HepG2 (cell line): ENCODE data around the gene PDCD2L. TPM values are rescaled to one million over a fixed set of nuclear protein-coding genes. Genes with fewer than 3 reads are reported as not detected.

Experiments
- DNMT1 ChIP-seq: sonication (generic); formaldehyde crosslinking; IDR thresholded peaks from 2 replicates; pipeline ENCODE4 v1.5.1; 2020; ENCODE audit warnings: mild to moderate bottlenecking, missing genetic modification reagents
- LRRFIP1 ChIP-seq: sonication (generic); formaldehyde crosslinking; conservative IDR thresholded peaks from 2 replicates; pipeline ENCODE4 v1.4.0; 2020; ENCODE audit warnings: missing genetic modification reagents
- PTBP1 ChIP-seq: fragments of 200-400 bp; formaldehyde crosslinking; IDR thresholded peaks from 2 replicates; pipeline ENCODE4 v1.6.1; 2018; ENCODE audit warnings: low read length, low read depth; ENCODE audit not compliant: poor library complexity, severe bottlenecking
- RAD21 ChIP-seq: fragments of 450-650 bp; formaldehyde crosslinking; IDR thresholded peaks from 2 replicates; pipeline ENCODE4 v1.5.0; 2020; ENCODE audit warnings: mild to moderate bottlenecking
- TRIM22 ChIP-seq: fragments of 450-650 bp; IDR thresholded peaks from 2 replicates; pipeline ENCODE4 v1.6.1; 2017
- ZBTB7B ChIP-seq: sonication (generic); formaldehyde crosslinking; IDR thresholded peaks from 2 replicates; pipeline ENCODE4 v1.4.0; 2020; ENCODE audit warnings: missing genetic modification reagents
- ZFYVE20 ChIP-seq: sonication (generic); formaldehyde crosslinking; IDR thresholded peaks from 2 replicates; pipeline ENCODE4 v1.8.0; 2023; ENCODE audit warnings: low read depth, mild to moderate bottlenecking, moderate library complexity, missing genetic modification reagents, borderline replicate concordance
- ZNF503 ChIP-seq: sonication (generic); formaldehyde crosslinking; IDR thresholded peaks from 2 replicates; pipeline ENCODE4 v1.4.0; 2020; ENCODE audit warnings: missing genetic modification reagents
- ZNF512B ChIP-seq: sonication (generic); formaldehyde crosslinking; IDR thresholded peaks from 2 replicates; pipeline ENCODE4 v1.5.1; 2020; ENCODE audit warnings: missing genetic modification reagents, mild to moderate bottlenecking, borderline replicate concordance
- ZNF549 ChIP-seq: sonication (generic); formaldehyde crosslinking; IDR thresholded peaks from 2 replicates; pipeline ENCODE4 v1.5.0; 2020; ENCODE audit warnings: missing genetic modification reagents
- ZNF850 ChIP-seq: sonication (generic); formaldehyde crosslinking; conservative IDR thresholded peaks from 2 replicates; pipeline ENCODE4 v1.9.0; 2021; ENCODE audit warnings: mild to moderate bottlenecking, missing genetic modification reagents
- polyA plus RNA-seq, 8 experiments: library from polyadenylated mRNA; depleted of rRNA in 3 of 8; stranded (reverse) in 7 of 8; unstranded in 1 of 8; fragments of >200 nt; fragmentation: Illumina TruSeq in 4 of 8; extraction: Trizol in 4 of 8; gene quantifications; 2 replicates each; pipeline versions ENCODE4 v1.2.1 to v1.2.3, GENCODE V29; 2011 to 2016; ENCODE audit warnings: low read depth in 4 of 8, missing spikeins in 1 of 8, mixed read lengths in 1 of 8; ENCODE audit not compliant: insufficient read depth in 1 of 8
- total RNA-seq, 5 experiments: library from RNA; depleted of rRNA; stranded (reverse); fragments of >200 nt; fragmentation: Illumina TruSeq; extraction: Trizol; gene quantifications; 2 replicates each; pipeline ENCODE4 v1.2.3, GENCODE V29; 2016; ENCODE audit warnings: low read depth in 1 of 5
- TF ChIP-seq, protein P1 (sequence below): sonication (generic); formaldehyde crosslinking; IDR thresholded peaks from 2 replicates; pipeline ENCODE4 v1.4.0; 2020; ENCODE audit warnings: missing genetic modification reagents
- TF ChIP-seq, protein P2 (sequence below): sonication (generic); formaldehyde crosslinking; IDR thresholded peaks from 2 replicates; pipeline ENCODE4 v1.4.0; 2020; ENCODE audit warnings: missing genetic modification reagents
- TF ChIP-seq, protein P3 (sequence below): IDR thresholded peaks from 2 replicates; pipeline ENCODE4 v1.6.1; 2016

The PDCD2L gene
- total and polyA plus RNA-seq, 2 of the 13 experiments (the other 11 are each of a cell fraction or from before 2014, with no cell fraction given), result 29.3 to 35.2 TPM

DNA sequence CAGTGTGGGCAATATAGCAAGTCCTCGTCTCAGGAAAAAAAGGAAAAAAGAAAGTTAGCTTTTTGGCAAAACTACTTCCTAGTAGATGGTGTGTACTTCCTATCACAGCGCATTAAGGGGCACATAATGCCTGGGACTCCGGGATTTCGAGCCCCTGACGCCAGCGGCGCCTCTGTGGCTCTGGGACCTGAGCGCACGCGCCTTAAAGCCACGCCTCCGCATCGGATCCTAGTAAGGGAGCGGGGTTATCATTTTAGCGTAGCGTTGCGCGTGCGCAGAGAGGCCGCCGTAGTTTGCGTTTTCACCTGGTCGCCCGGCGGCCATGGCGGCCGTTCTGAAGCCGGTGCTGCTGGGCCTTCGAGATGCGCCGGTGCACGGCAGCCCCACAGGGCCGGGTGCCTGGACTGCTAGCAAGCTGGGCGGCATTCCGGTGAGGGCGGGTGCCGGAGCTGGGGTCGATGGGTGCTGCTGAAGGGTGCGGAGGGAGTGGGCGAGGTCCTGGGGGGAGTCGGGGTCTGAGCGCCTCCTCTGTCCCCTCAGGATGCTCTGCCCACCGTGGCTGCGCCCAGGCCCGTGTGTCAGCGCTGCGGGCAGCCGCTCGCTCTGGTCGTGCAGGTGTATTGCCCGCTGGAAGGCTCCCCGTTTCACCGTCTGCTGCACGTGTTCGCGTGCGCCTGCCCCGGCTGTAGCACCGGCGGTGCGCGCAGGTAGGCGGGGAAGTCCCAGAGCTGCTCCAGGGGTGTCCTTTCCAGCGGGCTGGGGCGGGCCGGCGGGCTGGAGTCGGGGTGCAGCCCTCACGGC is at the start of gene PDCD2L (continued):
- TF ChIP-seq LRRFIP1 (CRISPR knock-in tag) (no peak), ZFYVE20 (no peak), DNMT1 (CRISPR knock-in tag) (no peak), TRIM22 (no peak), ZNF850 (no peak), ZNF512B (CRISPR knock-in tag) (no peak; the same call in 1 of the 2 replicates), ZNF549 (CRISPR knock-in tag) (peak; percentile 40; the same call in 1 of the 2 replicates), ZBTB7B (peak; percentile 41; the same call in 1 of the 2 replicates), ZNF503 (CRISPR knock-in tag) (no peak), RAD21 (CRISPR knock-in tag) (no peak; the same call in 1 of the 2 replicates), PTBP1 (no peak)
- TF ChIP-seq, protein P1, sequence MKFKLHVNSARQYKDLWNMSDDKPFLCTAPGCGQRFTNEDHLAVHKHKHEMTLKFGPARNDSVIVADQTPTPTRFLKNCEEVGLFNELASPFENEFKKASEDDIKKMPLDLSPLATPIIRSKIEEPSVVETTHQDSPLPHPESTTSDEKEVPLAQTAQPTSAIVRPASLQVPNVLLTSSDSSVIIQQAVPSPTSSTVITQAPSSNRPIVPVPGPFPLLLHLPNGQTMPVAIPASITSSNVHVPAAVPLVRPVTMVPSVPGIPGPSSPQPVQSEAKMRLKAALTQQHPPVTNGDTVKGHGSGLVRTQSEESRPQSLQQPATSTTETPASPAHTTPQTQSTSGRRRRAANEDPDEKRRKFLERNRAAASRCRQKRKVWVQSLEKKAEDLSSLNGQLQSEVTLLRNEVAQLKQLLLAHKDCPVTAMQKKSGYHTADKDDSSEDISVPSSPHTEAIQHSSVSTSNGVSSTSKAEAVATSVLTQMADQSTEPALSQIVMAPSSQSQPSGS (CRISPR knock-in tag), result peak; percentile 63; the same call in 1 of the 2 replicates
- TF ChIP-seq, protein P2, sequence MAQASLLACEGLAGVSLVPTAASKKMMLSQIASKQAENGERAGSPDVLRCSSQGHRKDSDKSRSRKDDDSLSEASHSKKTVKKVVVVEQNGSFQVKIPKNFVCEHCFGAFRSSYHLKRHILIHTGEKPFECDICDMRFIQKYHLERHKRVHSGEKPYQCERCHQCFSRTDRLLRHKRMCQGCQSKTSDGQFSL (CRISPR knock-in tag), result peak; percentile 81
- TF ChIP-seq, protein P3, sequence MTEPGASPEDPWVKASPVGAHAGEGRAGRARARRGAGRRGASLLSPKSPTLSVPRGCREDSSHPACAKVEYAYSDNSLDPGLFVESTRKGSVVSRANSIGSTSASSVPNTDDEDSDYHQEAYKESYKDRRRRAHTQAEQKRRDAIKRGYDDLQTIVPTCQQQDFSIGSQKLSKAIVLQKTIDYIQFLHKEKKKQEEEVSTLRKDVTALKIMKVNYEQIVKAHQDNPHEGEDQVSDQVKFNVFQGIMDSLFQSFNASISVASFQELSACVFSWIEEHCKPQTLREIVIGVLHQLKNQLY, result 0 out of 2 replicates have a peak, but pooled peaks have one; percentile 16
